C4-2B (cell line): ENCODE data around the gene SLC6A12.

Experiments used
- CTCF ChIP-seq: fragments of 450-650 bp; conservative IDR thresholded peaks from 2 replicates; pipeline ENCODE4 v1.5.1; 2017; ENCODE audit warnings: mild to moderate bottlenecking
- ZFX ChIP-seq: fragments of 450-650 bp; IDR thresholded peaks from 2 replicates; pipeline ENCODE4 v1.6.1; 2017

- TF ChIP-seq CTCF (no peak), ZFX (no peak)
These were observed 27.8 kb downstream of the SLC6A12 start for GRCh38 chr12:186006-186625.
